Gastrocnemius medialis (tissue), 4 donors: ENCODE measurements around the gene ZMYND15.

Experiments used
- CTCF ChIP-seq, 5 experiments: fragments of 450-650 bp in 3 of 5; fragments of 200-600 bp in 2 of 5; sonication (generic) in 2 of 5; IDR thresholded peaks in 4 of 5; conservative IDR thresholded peaks in 1 of 5; 1 replicate in 4 of 5; 2 replicates in 1 of 5; pipeline ENCODE4 v1.5.1; 2016 to 2019; ENCODE audit warnings: antibody characterized with exemption in 5 of 5, mild to moderate bottlenecking in 3 of 5, moderate library complexity in 3 of 5
- POLR2A ChIP-seq, 2 donors: fragments of 450-650 bp; IDR thresholded peaks; one replicate each; pipeline ENCODE4 v1.6.1; 2017; ENCODE audit warnings: antibody characterized with exemption in 2 of 2, mild to moderate bottlenecking in 2 of 2, moderate library complexity in 2 of 2

- TF ChIP-seq CTCF (IDR thresholded peaks at IDR 0.05 in 4 of 5, conservative IDR thresholded peaks at IDR 0.05 in 1 of 5) (no peak), POLR2A (IDR thresholded peaks at IDR 0.05) (no peak)
Observed at GRCh38 chr17:4715063-4715744, 24.4 kb upstream of the ZMYND15 start.
